ENCODE measurements around the gene ZBTB3. TPM values are rescaled to one million over a fixed set of nuclear protein-coding genes. Genes with fewer than 3 reads are reported as not detected.
A peak's percentile ranks its signal among the peaks of the same experiment; 100 is the strongest.
"Not testable (repeated sequence)": the region's sequence is repeated elsewhere in the genome, so short reads cannot be mapped to it uniquely, and the experiment has no call there.

Gene ZBTB3
- total and polyA plus RNA-seq, 2 donors from 2014 or later, result 4.8 to 15.0 TPM

DNA sequence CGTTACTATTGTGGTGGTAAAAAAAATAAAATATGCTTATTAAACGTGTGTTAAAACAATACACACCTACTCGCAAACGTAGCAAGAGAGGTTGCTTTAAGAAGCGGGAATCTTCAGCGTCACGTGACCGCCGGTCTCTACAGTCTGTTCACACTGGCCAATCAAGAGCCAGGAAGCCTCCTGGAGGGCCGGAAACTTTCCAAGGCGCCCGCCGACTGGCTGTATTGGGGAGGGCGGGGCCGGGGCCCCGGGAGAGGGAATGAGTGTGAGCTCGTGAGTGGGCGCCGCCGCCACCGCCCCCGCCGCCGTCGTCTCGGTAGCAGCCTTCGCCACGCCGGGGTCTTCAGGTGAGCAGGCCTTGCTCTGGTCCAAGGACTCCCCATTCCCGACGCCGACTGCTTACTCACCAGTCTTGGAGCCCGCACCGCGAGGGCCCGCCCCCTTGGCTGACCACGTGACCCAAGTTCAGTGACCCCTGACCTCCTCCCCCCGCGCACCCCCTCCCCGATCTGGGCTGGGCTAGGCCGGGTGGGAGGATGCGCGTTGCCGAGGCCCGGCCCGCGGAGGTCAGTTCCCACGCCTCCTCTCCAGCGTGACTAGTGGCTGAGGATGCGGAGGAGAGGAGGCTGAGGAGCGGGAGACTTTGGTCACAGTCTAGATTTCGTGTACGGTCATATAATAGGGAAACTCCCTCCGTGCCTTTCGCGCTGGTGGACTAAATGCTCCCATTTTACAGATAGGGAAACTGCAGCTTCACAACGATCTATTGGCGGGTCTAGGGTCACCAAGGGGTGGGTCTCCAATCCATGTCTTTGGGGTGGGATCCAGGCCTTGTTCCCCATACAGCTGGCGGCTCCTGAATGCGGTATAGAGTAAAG lies 17.4 kb upstream of the ZBTB3 start, which contains the start of gene TAF6L:
TAF6L (plus strand) TSS at position 253 of the 878 bp plus-strand sequence. CDS start 4,388 bp downstream, outside the sequence.
- intact Hi-C loops (cut with DNase I), result no loop called here
- H3K27me3 ChIP-seq (ENCODE audit: control insufficient read depth, insufficient read depth, low read length), result no peaks in the 10 kb centered on the region
- TF ChIP-seq, protein P1, sequence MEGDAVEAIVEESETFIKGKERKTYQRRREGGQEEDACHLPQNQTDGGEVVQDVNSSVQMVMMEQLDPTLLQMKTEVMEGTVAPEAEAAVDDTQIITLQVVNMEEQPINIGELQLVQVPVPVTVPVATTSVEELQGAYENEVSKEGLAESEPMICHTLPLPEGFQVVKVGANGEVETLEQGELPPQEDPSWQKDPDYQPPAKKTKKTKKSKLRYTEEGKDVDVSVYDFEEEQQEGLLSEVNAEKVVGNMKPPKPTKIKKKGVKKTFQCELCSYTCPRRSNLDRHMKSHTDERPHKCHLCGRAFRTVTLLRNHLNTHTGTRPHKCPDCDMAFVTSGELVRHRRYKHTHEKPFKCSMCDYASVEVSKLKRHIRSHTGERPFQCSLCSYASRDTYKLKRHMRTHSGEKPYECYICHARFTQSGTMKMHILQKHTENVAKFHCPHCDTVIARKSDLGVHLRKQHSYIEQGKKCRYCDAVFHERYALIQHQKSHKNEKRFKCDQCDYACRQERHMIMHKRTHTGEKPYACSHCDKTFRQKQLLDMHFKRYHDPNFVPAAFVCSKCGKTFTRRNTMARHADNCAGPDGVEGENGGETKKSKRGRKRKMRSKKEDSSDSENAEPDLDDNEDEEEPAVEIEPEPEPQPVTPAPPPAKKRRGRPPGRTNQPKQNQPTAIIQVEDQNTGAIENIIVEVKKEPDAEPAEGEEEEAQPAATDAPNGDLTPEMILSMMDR (IDR thresholded peaks at IDR 0.05; ENCODE audit: borderline replicate concordance, extremely low read depth, insufficient read depth), result no peak
- DNase-seq, result peak; percentile 98 to 99 (median 98)
- H3K9ac ChIP-seq (ENCODE audit: low read length in 3 of 3), result peak within 1 kb of the TSS; percentile 65 to 82 (median 78)
- H3K36me3 ChIP-seq (ENCODE audit: control insufficient read depth in 2 of 3, insufficient read depth in 3 of 3, low read length in 3 of 3), result peaks cover 0 to 15% (median 13%) of the 10 kb centered on the region in 3 donors
- H3K9me3 ChIP-seq (ENCODE audit: control insufficient read depth in 2 of 3, insufficient read depth in 1 of 3, low read length in 3 of 3), result no peaks in the 10 kb centered on the region
- H3K4me3 ChIP-seq (ENCODE audit: low read length in 3 of 3), result peak within 1 kb of the TSS; percentile 74 to 87 (median 86)
- FAIRE-seq, result no peak
- peaks cover 0 to 8% (median 7%) of the 10 kb centered on the region in 3 donors for H3K4me1 ChIP-seq (ENCODE audit: control insufficient read depth in 2 of 3, insufficient read depth in 2 of 3, low read depth in 1 of 3, low read length in 3 of 3)
- H3K27ac ChIP-seq (ENCODE audit: low read depth in 2 of 2, low read length in 2 of 2), result peak within 1 kb of the TSS; percentile 92 to 99

DNA sequence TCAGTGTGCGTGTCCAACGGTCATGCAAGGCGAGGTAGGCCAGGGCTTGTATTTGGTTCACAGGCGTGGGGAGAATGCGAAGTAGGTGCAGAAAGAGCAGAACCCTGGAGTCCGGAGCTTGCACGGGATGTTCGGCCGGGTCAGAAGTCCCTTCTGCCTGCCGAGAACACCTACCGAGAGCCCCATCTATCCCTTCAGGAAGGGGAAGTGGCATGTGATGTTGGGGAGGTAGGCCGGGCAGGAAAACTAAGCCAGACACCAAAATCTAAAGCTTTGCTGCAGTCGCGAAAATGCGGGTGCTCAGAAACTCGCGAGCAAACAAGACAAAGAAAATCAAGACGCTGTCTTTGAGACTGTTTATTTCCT lies 16.8 kb upstream of the ZBTB3 start:
- Histone ChIP-seq H3K36me3 (ENCODE audit: control insufficient read depth in 2 of 3, insufficient read depth in 3 of 3, low read length in 3 of 3) (peaks cover 4 to 15% (median 10%) of the 10 kb centered on the region in 3 donors), H3K27me3 (ENCODE audit: control insufficient read depth, insufficient read depth, low read length) (no peaks in the 10 kb centered on the region), H3K9me3 (ENCODE audit: control insufficient read depth in 2 of 3, insufficient read depth in 1 of 3, low read length in 3 of 3) (no peaks in the 10 kb centered on the region), H3K4me3 (ENCODE audit: low read length in 3 of 3) (peak overlapping the region; percentile 74 to 87 (median 86)), H3K27ac (ENCODE audit: low read depth in 2 of 2, low read length in 2 of 2) (peak overlapping the region; percentile 92 to 99), H3K4me1 (ENCODE audit: control insufficient read depth in 2 of 3, insufficient read depth in 2 of 3, low read depth in 1 of 3, low read length in 3 of 3) (peaks cover 0 to 8% (median 7%) of the 10 kb centered on the region in 3 donors), H3K9ac (ENCODE audit: low read length in 3 of 3) (peak overlapping the region; percentile 59 to 78 (median 65))
- TF ChIP-seq, protein P1 (IDR thresholded peaks at IDR 0.05; ENCODE audit: borderline replicate concordance, extremely low read depth, insufficient read depth), result no peak
- DNase-seq, result peak in 2 of 5 donors; percentile 54 to 64
- intact Hi-C loops (cut with DNase I), result no loop called here
- FAIRE-seq, result no peak

DNA sequence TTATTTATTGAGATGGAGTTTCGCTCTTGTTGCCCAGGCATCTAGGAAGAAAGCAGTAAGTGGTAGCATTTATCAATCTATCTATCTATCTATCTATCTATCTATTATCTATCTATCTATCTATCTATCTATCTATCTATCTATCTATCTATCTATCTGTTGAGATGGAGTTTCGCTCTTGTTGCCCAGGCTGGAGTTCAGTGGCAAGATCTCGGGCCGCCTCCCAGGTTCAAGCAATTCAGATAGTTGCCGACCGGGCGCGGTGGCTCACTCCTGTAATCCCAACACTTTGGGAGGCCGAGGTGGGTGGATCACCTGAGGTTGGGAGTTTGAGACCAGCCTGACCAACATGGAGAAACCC lies 6.9 kb upstream of the ZBTB3 start:
- FAIRE-seq; H3K27me3 ChIP-seq (ENCODE audit: control insufficient read depth, insufficient read depth, low read length); H3K27ac ChIP-seq (ENCODE audit: low read depth in 2 of 2, low read length in 2 of 2); DNase-seq; H3K9me3 ChIP-seq (ENCODE audit: control insufficient read depth in 2 of 3, insufficient read depth in 1 of 3, low read length in 3 of 3); intact Hi-C loops (cut with DNase I); H3K36me3 ChIP-seq (ENCODE audit: control insufficient read depth in 2 of 3, insufficient read depth in 3 of 3, low read length in 3 of 3); H3K9ac ChIP-seq (ENCODE audit: low read length in 3 of 3): not testable (repeated sequence)
- H3K4me3 ChIP-seq (ENCODE audit: low read length in 3 of 3), result peak overlapping the region in 2 of 3 donors; percentile 11 to 95
- H3K4me1 ChIP-seq (ENCODE audit: control insufficient read depth in 2 of 3, insufficient read depth in 2 of 3, low read depth in 1 of 3, low read length in 3 of 3), result peaks cover 0 to 11% (median 10%) of the 10 kb centered on the region in 3 donors
